Measurements from ENCODE around the gene PTPN9. TPM values are rescaled to one million over a fixed set of nuclear protein-coding genes. Genes with fewer than 3 reads are reported as not detected.

Gene PTPN9
- total and polyA plus RNA-seq, 10 of the 15 experiments (the other 5 are each of a cell fraction or from before 2014, with no cell fraction given), result 7.8 to 29.1 (median 18.5) TPM

GRCh38 chr15:75596703-75597345 lies 17.7 kb upstream of the PTPN9 start (continued):
- no peak for TF ChIP-seq NKRF (conservative IDR thresholded peaks at IDR 0.05)
- TF ChIP-seq TCF3 (IDR thresholded peaks at IDR 0.05; ENCODE audit: borderline replicate concordance, insufficient read depth, low read depth, low read length), result no peak

GRCh38 chr15:75594276-75594675 lies 15.2 kb upstream of the PTPN9 start:
- RAD21 ChIA-PET (ENCODE audit: unreplicated experiment), result no interaction called here
- TF ChIP-seq CEBPZ (IDR thresholded peaks at IDR 0.05; ENCODE audit: low read depth, low read length) (no peak), POLR2A (IDR thresholded peaks at IDR 0.05; ENCODE audit: low read depth, low read length) (no peak), EZH2 (IDR thresholded peaks at IDR 0.05; ENCODE audit: borderline replicate concordance, control insufficient read depth, low read depth, low read length) (no peak), HSF1 (IDR thresholded peaks at IDR 0.05; ENCODE audit: low read depth, low read length) (no peak), HDAC2 (IDR thresholded peaks at IDR 0.05) (no peak), NFXL1 (IDR thresholded peaks at IDR 0.05; ENCODE audit: borderline replicate concordance) (no peak), CHD1 (IDR thresholded peaks at IDR 0.05; ENCODE audit: low read depth, low read length) (no peak)
- Histone ChIP-seq H3K36me3 (ENCODE audit: control insufficient read depth in 2 of 2, insufficient read depth in 2 of 2, low read length in 1 of 2) (peaks cover 1 to 19% of the 10 kb centered on the region in 2 experiments; a peak in 3 of 4 replicates), H3K4me1 (ENCODE audit: control insufficient read depth, insufficient read depth, low read length) (no peaks in the 10 kb centered on the region), H3K9me3 (replicated peaks; ENCODE audit: control insufficient read depth, insufficient read depth, low read length) (no peaks in the 10 kb centered on the region), H3K4me2 (ENCODE audit: control insufficient read depth, insufficient read depth) (no peak overlapping the region), H4K20me1 (ENCODE audit: control insufficient read depth, insufficient read depth) (no peaks in the 10 kb centered on the region), H2AFZ (ENCODE audit: control insufficient read depth, low read depth, low read length) (no peak overlapping the region), H3K27me3 (replicated peaks in 1 of 2; ENCODE audit: control insufficient read depth in 2 of 2, insufficient read depth in 2 of 2, low read length in 1 of 2) (no peaks in the 10 kb centered on the region), H3K27ac (ENCODE audit: control insufficient read depth, insufficient read depth) (no peak overlapping the region), H3K4me3 (no peak overlapping the region), H3K79me2 (ENCODE audit: control insufficient read depth, insufficient read depth, low read length) (no peaks in the 10 kb centered on the region), H3K9ac (ENCODE audit: control insufficient read depth, insufficient read depth, low read length) (no peak overlapping the region)
- FAIRE-seq, result no peak
- CTCF ChIA-PET, result interaction anchor here (0.6 kb wide), 1 partner anchor 130 kb away, joined by 4 read pairs; no protein-coding TSS in a partner anchor
- in situ Hi-C loops (cut with MboI) (no loop called here), intact Hi-C loops (cut with micrococcal nuclease; ENCODE audit: unreplicated experiment) (no loop called here)
- SMC1A ChIA-PET (ENCODE audit: uncharacterized antibody, unreplicated experiment), result no interaction called here
- ATAC-seq, result no peak
- WGBS (ENCODE audit: insufficient coverage, insufficient replicate concordance, low lambda C conversion rate, missing lambda C conversion rate), result 95% methylated on average over 9 of the region's 9 CpGs
- no peak for DNase-seq (ENCODE audit: low read depth, low spot score)
- POLR2A ChIA-PET, result no interaction called here
- BruUV-seq (replicated peaks), result no TSS peak
